DND-41 (cell line): ENCODE results near the gene FOXD3.

Source experiments
- EZH2 ChIP-seq: IDR thresholded peaks from 3 replicates; pipeline ENCODE4 v1.6.1; 2012; ENCODE audit warnings: borderline replicate concordance, low read depth, mild to moderate bottlenecking, moderate library complexity, low read length, inconsistent platforms; ENCODE audit not compliant: severe bottlenecking
- TF ChIP-seq, protein P1 (sequence below): IDR thresholded peaks from 2 replicates; pipeline ENCODE4 v1.5.1; 2012; ENCODE audit warnings: borderline replicate concordance, low read length, moderate library complexity, mild to moderate bottlenecking; ENCODE audit not compliant: poor library complexity, severe bottlenecking; ENCODE audit errors: extremely low read depth

GRCh38 chr1:63350320-63350719, 28.0 kb downstream of the FOXD3 start:
- TF ChIP-seq, protein P1, sequence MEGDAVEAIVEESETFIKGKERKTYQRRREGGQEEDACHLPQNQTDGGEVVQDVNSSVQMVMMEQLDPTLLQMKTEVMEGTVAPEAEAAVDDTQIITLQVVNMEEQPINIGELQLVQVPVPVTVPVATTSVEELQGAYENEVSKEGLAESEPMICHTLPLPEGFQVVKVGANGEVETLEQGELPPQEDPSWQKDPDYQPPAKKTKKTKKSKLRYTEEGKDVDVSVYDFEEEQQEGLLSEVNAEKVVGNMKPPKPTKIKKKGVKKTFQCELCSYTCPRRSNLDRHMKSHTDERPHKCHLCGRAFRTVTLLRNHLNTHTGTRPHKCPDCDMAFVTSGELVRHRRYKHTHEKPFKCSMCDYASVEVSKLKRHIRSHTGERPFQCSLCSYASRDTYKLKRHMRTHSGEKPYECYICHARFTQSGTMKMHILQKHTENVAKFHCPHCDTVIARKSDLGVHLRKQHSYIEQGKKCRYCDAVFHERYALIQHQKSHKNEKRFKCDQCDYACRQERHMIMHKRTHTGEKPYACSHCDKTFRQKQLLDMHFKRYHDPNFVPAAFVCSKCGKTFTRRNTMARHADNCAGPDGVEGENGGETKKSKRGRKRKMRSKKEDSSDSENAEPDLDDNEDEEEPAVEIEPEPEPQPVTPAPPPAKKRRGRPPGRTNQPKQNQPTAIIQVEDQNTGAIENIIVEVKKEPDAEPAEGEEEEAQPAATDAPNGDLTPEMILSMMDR: no peak
- TF ChIP-seq EZH2: no peak
